H1 (cell line): Measurements from ENCODE around the gene TPH2. TPM values are rescaled to one million over a fixed set of nuclear protein-coding genes. Genes with fewer than 3 reads are reported as not detected.

Source experiments
- CTCF ChIA-PET: fragments of 300-600 bp; sonication (Branson Sonifier 250); formaldehyde crosslinking; loops from one replicate; lab custom pipeline; 2021; ENCODE audit not compliant: partially characterized antibody; lab: Charles Lee
- POLR2A ChIA-PET: fragments of 300-600 bp; sonication (Branson Sonifier 250); formaldehyde crosslinking; loops from one replicate; lab custom pipeline; 2021; ENCODE audit warnings: inconsistent platforms; ENCODE audit not compliant: partially characterized antibody; lab: Charles Lee
- DNase-seq, 2 experiments: peaks; one replicate each; pipeline versions ENCODE4 v3.0.0 to v3.0.0-alpha.2; 2010 to 2022; ENCODE audit warnings: low spot score in 2 of 2, low read depth in 1 of 2, mixed read lengths in 1 of 2
- FAIRE-seq: peaks from 2 replicates; lab custom pipeline; 2011; peaks lifted over from hg19 to GRCh38; lab: Jason Lieb, UNC
- H2AFZ ChIP-seq: 2 replicates; pipeline ENCODE4 v1.8.1; 2012; ENCODE audit warnings: low read length, inconsistent platforms
- H2AK5ac ChIP-seq: 2 replicates; pipeline ENCODE4 v1.6.1; 2013; ENCODE audit warnings: low read depth, low read length
- H2BK120ac ChIP-seq: replicated peaks from 2 replicates; pipeline ENCODE3; 2013; ENCODE audit warnings: low read depth, low read length, inconsistent platforms
- H2BK12ac ChIP-seq: 2 replicates; pipeline ENCODE4 v1.6.1; 2013; ENCODE audit warnings: low read depth, low read length
- H2BK15ac ChIP-seq: 2 replicates; pipeline ENCODE4 v1.6.1; 2013; ENCODE audit warnings: low read length
- H2BK20ac ChIP-seq: 2 replicates; pipeline ENCODE4 v1.6.1; 2013; ENCODE audit warnings: low read length
- H2BK5ac ChIP-seq: 2 replicates; pipeline ENCODE4 v1.6.1; 2013; ENCODE audit warnings: low read depth, low read length
- H3K14ac ChIP-seq: 2 replicates; pipeline ENCODE4 v1.6.1; 2013; ENCODE audit warnings: inconsistent platforms; ENCODE audit not compliant: insufficient read length
- H3K18ac ChIP-seq: 2 replicates; pipeline ENCODE4 v1.6.1; 2013; ENCODE audit warnings: low read length; ENCODE audit errors: extremely low read depth
- H3K23ac ChIP-seq: 2 replicates; pipeline ENCODE4 v1.6.1; 2013; ENCODE audit warnings: inconsistent platforms; ENCODE audit not compliant: insufficient read length
- H3K23me2 ChIP-seq: 2 replicates; pipeline ENCODE4 v1.6.1; 2013; ENCODE audit warnings: low read depth, low read length
- H3K27ac ChIP-seq: 2 replicates; pipeline ENCODE4 v1.6.1; 2011; ENCODE audit warnings: low read depth, low read length, inconsistent platforms
- H3K27me3 ChIP-seq, 4 experiments: replicated peaks in 1 of 4; 1 replicate in 1 of 4; 2 replicates in 3 of 4; pipeline versions ENCODE4 v1.6.1 to v1.8.1; 2011 to 2013; ENCODE audit warnings: low read length in 3 of 4, mild to moderate bottlenecking in 3 of 4, inconsistent platforms in 2 of 4, mixed read lengths in 2 of 4, moderate library complexity in 1 of 4; ENCODE audit not compliant: control insufficient read depth in 3 of 4, insufficient read depth in 3 of 4; ENCODE audit errors: extremely low read depth in 1 of 4
- H3K36me3 ChIP-seq, 4 experiments: 2 replicates each; pipeline versions ENCODE4 v1.6.1 to v1.8.1; 2011 to 2013; ENCODE audit warnings: mild to moderate bottlenecking in 4 of 4, low read length in 3 of 4, moderate library complexity in 2 of 4, control low read depth in 1 of 4, inconsistent platforms in 1 of 4; ENCODE audit not compliant: insufficient read depth in 4 of 4, control insufficient read depth in 2 of 4
- H3K4ac ChIP-seq: replicated peaks from 2 replicates; pipeline ENCODE3; 2013; ENCODE audit warnings: low read length, low read depth, mixed read lengths, inconsistent platforms; ENCODE audit not compliant: insufficient read length
- H3K4me1 ChIP-seq, 4 experiments: replicated peaks in 1 of 4; 1 replicate in 1 of 4; 2 replicates in 3 of 4; pipeline versions ENCODE4 v1.6.1 to v1.8.1; 2011 to 2013; ENCODE audit warnings: low read length in 3 of 4, inconsistent platforms in 2 of 4, mixed read lengths in 1 of 4; ENCODE audit not compliant: insufficient read depth in 4 of 4, control insufficient read depth in 3 of 4
- H3K4me2 ChIP-seq, 2 experiments: 2 replicates each; pipeline versions ENCODE4 v1.6.1 to v1.8.1; 2011 to 2013; ENCODE audit warnings: low read depth in 2 of 2, low read length in 2 of 2, control low read depth in 1 of 2, inconsistent platforms in 1 of 2, mild to moderate bottlenecking in 1 of 2; ENCODE audit not compliant: insufficient read depth in 1 of 2
- H3K4me3 ChIP-seq, 4 experiments: fragments of 200-600, 300-600 bp in 1 of 4; sonication (generic), shearing (Covaris generic), sonication (Bioruptor Twin) in 1 of 4; 2 replicates each; pipeline versions ENCODE4 v1.5.1 to v1.8.1; 2011 to 2016; ENCODE audit warnings: low read length in 4 of 4, low read depth in 3 of 4, control low read depth in 2 of 4, inconsistent platforms in 2 of 4, mild to moderate bottlenecking in 2 of 4, mixed read lengths in 1 of 4, moderate library complexity in 1 of 4; ENCODE audit not compliant: insufficient read depth in 2 of 4; ENCODE audit errors: extremely low read depth in 1 of 4
- H3K56ac ChIP-seq: replicated peaks from 2 replicates; pipeline ENCODE3; 2013; ENCODE audit warnings: low read depth, mild to moderate bottlenecking, mixed read lengths, low read length, inconsistent platforms; ENCODE audit not compliant: insufficient read length
- H3K79me1 ChIP-seq: 2 replicates; pipeline ENCODE4 v1.6.1; 2013; ENCODE audit warnings: low read depth, low read length, control low read depth
- H3K79me2 ChIP-seq, 2 experiments: 2 replicates each; pipeline versions ENCODE4 v1.6.1 to v1.8.1; 2012 to 2013; ENCODE audit warnings: low read length in 2 of 2, mild to moderate bottlenecking in 2 of 2, inconsistent platforms in 1 of 2; ENCODE audit not compliant: insufficient read depth in 2 of 2, control insufficient read depth in 1 of 2
- H3K9ac ChIP-seq, 4 experiments: replicated peaks in 1 of 4; 1 replicate in 1 of 4; 2 replicates in 3 of 4; pipeline versions ENCODE4 v1.6.1 to v1.8.1; 2011 to 2013; ENCODE audit warnings: low read depth in 3 of 4, low read length in 3 of 4, control low read depth in 2 of 4, mild to moderate bottlenecking in 2 of 4, moderate library complexity in 2 of 4, inconsistent platforms in 1 of 4; ENCODE audit errors: extremely low read depth in 1 of 4
- H3K9me3 ChIP-seq, 2 experiments: 2 replicates each; pipeline versions ENCODE4 v1.6.1 to v1.8.1; 2012 to 2013; ENCODE audit warnings: mild to moderate bottlenecking in 2 of 2, moderate library complexity in 2 of 2, control low read depth in 1 of 2, inconsistent platforms in 1 of 2, low read depth in 1 of 2, low read length in 1 of 2, mixed read lengths in 1 of 2; ENCODE audit not compliant: insufficient read depth in 2 of 2
- H4K20me1 ChIP-seq, 2 experiments: replicated peaks in 1 of 2; 2 replicates each; pipeline versions ENCODE3 to v1.8.1; 2011 to 2013; ENCODE audit warnings: inconsistent platforms in 2 of 2, low read length in 2 of 2, mild to moderate bottlenecking in 1 of 2; ENCODE audit not compliant: insufficient read depth in 2 of 2, control insufficient read depth in 1 of 2
- H4K5ac ChIP-seq: 2 replicates; pipeline ENCODE4 v1.6.1; 2013; ENCODE audit warnings: low read length, low read depth, mixed read lengths, inconsistent platforms; ENCODE audit not compliant: insufficient read length
- H4K8ac ChIP-seq: 2 replicates; pipeline ENCODE4 v1.8.0; 2013; ENCODE audit warnings: mild to moderate bottlenecking, moderate library complexity, low read length, inconsistent platforms; ENCODE audit not compliant: insufficient read depth; ENCODE audit errors: extremely low read depth
- H4K91ac ChIP-seq: replicated peaks from 2 replicates; pipeline ENCODE3; 2013; ENCODE audit warnings: low read length, mixed read lengths, inconsistent platforms; ENCODE audit not compliant: insufficient read length
- BRCA1 ChIP-seq: IDR thresholded peaks from 2 replicates; pipeline ENCODE4 v1.6.1; 2012; ENCODE audit warnings: low read depth, low read length, improper control_type of control experiment
- polyA plus RNA-seq, 7 experiments: library from polyadenylated mRNA; depleted of rRNA in 3 of 7; stranded (reverse) in 5 of 7; unstranded in 2 of 7; fragments of >200 nt in 5 of 7; fragments of 200-250 nt in 2 of 7; gene quantifications; 1 replicate in 5 of 7; 2 replicates in 1 of 7; 4 replicates in 1 of 7; pipeline versions ENCODE4 v1.2.1 to v1.2.3, GENCODE V29; 2011 to 2013; ENCODE audit warnings: missing spikeins in 2 of 7, mixed read lengths in 2 of 7
- total RNA-seq: library from RNA; stranded (reverse); fragmentation: NEBNext Ultra II Directional; extraction: Animal tissue kit (Norgen Biotek cat#: 25700); gene quantifications from 2 replicates; pipeline ENCODE4 v1.2.1, GENCODE V29; 2021

TPH2 gene
- total and polyA plus RNA-seq, 2 of the 8 experiments (the other 6 are each of a cell fraction or from before 2014, with no cell fraction given): 0.57 to 1.1 TPM

DNA sequence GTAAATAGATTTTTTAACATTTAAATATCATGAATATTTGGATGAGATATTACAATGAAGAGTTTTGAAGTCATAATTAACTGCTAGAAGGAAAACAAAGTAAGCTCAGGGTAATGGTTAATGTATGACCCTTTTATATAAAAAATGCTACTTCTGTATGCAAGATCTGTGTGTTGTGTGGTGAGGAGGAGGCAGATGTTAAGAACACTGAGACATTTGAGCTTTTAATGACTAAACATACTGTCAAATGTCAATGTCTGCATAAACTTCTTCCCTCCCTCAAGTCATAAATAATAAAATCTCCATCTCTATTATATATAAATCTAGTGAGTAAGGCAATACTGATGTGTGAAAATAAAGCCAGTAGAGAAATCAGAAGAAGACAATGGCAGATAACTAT, 1.4 kb downstream of the TPH2 start:
- Histone ChIP-seq H4K5ac (no peak overlapping the region), H3K9me3 (no peaks in the 10 kb centered on the region), H3K4ac (no peak overlapping the region), H4K20me1 (no peaks in the 10 kb centered on the region), H3K27ac (no peak overlapping the region), H4K8ac (no peak overlapping the region), H3K4me1 (peaks cover 0 to 9% (median 4%) of the 10 kb centered on the region in 4 experiments; a peak in 4 of 7 replicates), H3K56ac (no peak overlapping the region), H3K4me3 (no peak overlapping the region), H2BK20ac (no peak overlapping the region), H2BK15ac (no peak overlapping the region), H3K23ac (no peak overlapping the region), H2BK120ac (no peak overlapping the region), H2AK5ac (no peak overlapping the region), H3K4me2 (no peak overlapping the region), H3K14ac (no peak overlapping the region), H3K79me2 (no peaks in the 10 kb centered on the region), H3K23me2 (no peaks in the 10 kb centered on the region), H3K18ac (no peak overlapping the region), H3K9ac (no peak overlapping the region), H3K36me3 (no peaks in the 10 kb centered on the region), H3K27me3 (no peaks in the 10 kb centered on the region), H4K91ac (no peak overlapping the region), H2BK5ac (no peak overlapping the region), H2AFZ (no peak overlapping the region), H3K79me1 (no peaks in the 10 kb centered on the region), H2BK12ac (no peak overlapping the region)
- ChIA-PET POLR2A (interaction anchor here (0.7 to 1.2 kb wide), 2 partner anchors 10 to 19 kb away, joined by 3 to 4 read pairs; no protein-coding TSS in a partner anchor), CTCF (interaction anchor here (0.5 to 3.3 kb wide), 8 partner anchors 8 to 160 kb away, joined by 3 to 16 read pairs (median 3); no protein-coding TSS in a partner anchor)
- FAIRE-seq: no peak
- DNase-seq: no peak
- TF ChIP-seq BRCA1: no peak
